ENCODE results near the gene CORT. TPM values are rescaled to one million over a fixed set of nuclear protein-coding genes. Genes with fewer than 3 reads are reported as not detected.

Gene CORT
- total RNA-seq, 2 donors from 2014 or later: 0.24 TPM; not detected in 1

Other genes starting within 250 kb of the CORT start
- 10 to 100 TPM; 13.5 to 17.0 TPM for gene KIF1B, start 239.5 kb upstream of the CORT start, total RNA-seq
- 10 to 100 TPM; 24.8 to 86.0 TPM for gene PGD, start 51.0 kb upstream of the CORT start, total RNA-seq
- gene CENPS, start 19.6 kb upstream of the CORT start, total RNA-seq: 10 to 100 TPM in 1 of 2 donors, 1 to 10 TPM in 1; 7.2 to 13.7 TPM
- 10 to 100 TPM; 27.4 to 54.5 TPM for gene DFFA, start 22.5 kb downstream of the CORT start, total RNA-seq
- gene PEX14, start 24.9 kb downstream of the CORT start, total RNA-seq: 10 to 100 TPM; 18.4 to 21.7 TPM

Data from activated T-helper 17 cell treated with anti-CD3 and anti-CD28 coated beads, Interleukin-2, amount 50 U/mL, for 72 hours (primary cell).